GM12801 (cell line): Measurements from ENCODE around the gene JRKL.

Source experiments
- CTCF ChIP-seq: IDR thresholded peaks from one replicate; pipeline ENCODE4 v1.5.1; 2011; ENCODE audit warnings: control low read depth; ENCODE audit not compliant: insufficient read length; ENCODE audit errors: extremely low read depth

The JRKL gene

GRCh38 chr11:96384156-96384555 lies 5.7 kb upstream of the JRKL start:
- TF ChIP-seq CTCF, result no peak

- TF ChIP-seq CTCF, result no peak
These were observed 4.6 kb upstream of the JRKL start for GRCh38 chr11:96385187-96385586.

- TF ChIP-seq CTCF, result no peak
These were observed 708 bp upstream of the JRKL start for GRCh38 chr11:96388891-96389719.

- no peak for TF ChIP-seq CTCF
These were observed 627 bp downstream of the JRKL start for GRCh38 chr11:96390488-96390792.

- no peak for TF ChIP-seq CTCF
These were observed 2.0 kb downstream of the JRKL start for GRCh38 chr11:96391698-96392307.

GRCh38 chr11:96393753-96394348 lies 4.0 kb downstream of the JRKL start:
- no peak for TF ChIP-seq CTCF

- no peak for TF ChIP-seq CTCF
These were observed 5.0 kb downstream of the JRKL start for GRCh38 chr11:96394773-96395172.
